HEK293 (cell line): ENCODE measurements around the gene NXN.
"Not testable (repeated sequence)": the region's sequence is repeated elsewhere in the genome, so short reads cannot be mapped to it uniquely, and the experiment has no call there.

Experiments
- CTCF ChIA-PET: fragments of 350-600 bp; formaldehyde crosslinking; extraction: SDS; loops from one replicate; lab custom pipeline; 2021; ENCODE audit warnings: antibody characterized with exemption; lab: Yijun Ruan, JAX
- POLR2A ChIA-PET: fragments of 300-600 bp; formaldehyde crosslinking; extraction: SDS; loops from one replicate; lab custom pipeline; 2020; ENCODE audit warnings: antibody characterized with exemption, inconsistent platforms; lab: Yijun Ruan, JAX
- H3K27ac ChIP-seq: fragments of 200-500 bp; sonication (Bioruptor generic); 2 replicates; pipeline ENCODE4 v1.5.1; 2014; ENCODE audit warnings: low read depth, low read length, control low read depth, inconsistent platforms; ENCODE audit errors: extremely low read depth
- H3K36me3 ChIP-seq, 2 experiments: fragments of 200-500 bp in 1 of 2; sonication (Bioruptor generic) in 1 of 2; 1 replicate in 1 of 2; 2 replicates in 1 of 2; pipeline ENCODE4 v1.5.1; 2014 to 2017; ENCODE audit warnings: inconsistent platforms in 2 of 2, low read length in 2 of 2; ENCODE audit not compliant: control insufficient read depth in 2 of 2, insufficient read depth in 1 of 2
- H3K4me1 ChIP-seq: fragments of 200-500 bp; sonication (Bioruptor generic); 2 replicates; pipeline ENCODE4 v1.5.1; 2014; ENCODE audit warnings: mild to moderate bottlenecking, low read length, inconsistent platforms; ENCODE audit not compliant: control insufficient read depth, insufficient read depth
- H3K4me3 ChIP-seq: 2 replicates; pipeline ENCODE4 v1.5.1; 2011; ENCODE audit warnings: low read depth, mild to moderate bottlenecking, control low read depth, low read length, moderate library complexity
- H3K9me3 ChIP-seq: fragments of 200-500 bp; sonication (Bioruptor generic); 2 replicates; pipeline ENCODE4 v1.5.1; 2014; ENCODE audit warnings: low read depth, low read length, inconsistent platforms; ENCODE audit not compliant: control insufficient read depth, insufficient read depth
- FEZF1 ChIP-seq: fragments of 450-650 bp; formaldehyde crosslinking; IDR thresholded peaks from 2 replicates; pipeline ENCODE4 v1.5.1; 2016; ENCODE audit warnings: missing biosample characterization, missing genetic modification characterization
- IKZF3 ChIP-seq: fragments of 450-650 bp; IDR thresholded peaks from 2 replicates; pipeline ENCODE4 v1.5.0; 2018; ENCODE audit warnings: missing biosample characterization, mild to moderate bottlenecking, missing genetic modification characterization, moderate library complexity
- KLF8 ChIP-seq: fragments of 450-650 bp; formaldehyde crosslinking; IDR thresholded peaks from 2 replicates; pipeline ENCODE4 v1.5.1; 2016; ENCODE audit warnings: missing biosample characterization, missing genetic modification characterization
- PRDM4 ChIP-seq: fragments of 450-650 bp; formaldehyde crosslinking; IDR thresholded peaks from 2 replicates; pipeline ENCODE4 v1.5.1; 2017; ENCODE audit warnings: missing biosample characterization, missing genetic modification characterization
- SP7 ChIP-seq: fragments of 450-650 bp; formaldehyde crosslinking; IDR thresholded peaks from 2 replicates; pipeline ENCODE4 v1.5.1; 2016; ENCODE audit warnings: missing biosample characterization, missing genetic modification characterization
- ZBTB11 ChIP-seq: fragments of 450-650 bp; formaldehyde crosslinking; conservative IDR thresholded peaks from 2 replicates; pipeline ENCODE4 v1.5.1; 2016; ENCODE audit warnings: low read depth, missing biosample characterization, missing genetic modification characterization
- ZBTB17 ChIP-seq: fragments of 450-650 bp; formaldehyde crosslinking; IDR thresholded peaks from 2 replicates; pipeline ENCODE4 v1.5.1; 2016; ENCODE audit warnings: missing biosample characterization, missing genetic modification characterization
- ZEB2 ChIP-seq: fragments of 450-650 bp; formaldehyde crosslinking; IDR thresholded peaks from 2 replicates; pipeline ENCODE4 v1.5.1; 2016; ENCODE audit warnings: missing biosample characterization, missing genetic modification characterization
- ZIC2 ChIP-seq: fragments of 450-650 bp; formaldehyde crosslinking; IDR thresholded peaks from 2 replicates; pipeline ENCODE4 v1.5.1; 2016; ENCODE audit warnings: missing biosample characterization, missing genetic modification characterization
- ZNF133 ChIP-seq: fragments of 450-650 bp; formaldehyde crosslinking; IDR thresholded peaks from 2 replicates; pipeline ENCODE4 v1.5.1; 2016; ENCODE audit warnings: missing biosample characterization, missing genetic modification characterization
- ZNF16 ChIP-seq: fragments of 450-650 bp; formaldehyde crosslinking; IDR thresholded peaks from 2 replicates; pipeline ENCODE4 v1.5.1; 2016; ENCODE audit warnings: low read depth, missing biosample characterization, missing genetic modification characterization
- ZNF24 ChIP-seq: fragments of 450-650 bp; formaldehyde crosslinking; IDR thresholded peaks from 2 replicates; pipeline ENCODE4 v1.5.1; 2016; ENCODE audit warnings: missing biosample characterization, missing genetic modification characterization
- ZNF280C ChIP-seq: fragments of 450-650 bp; formaldehyde crosslinking; IDR thresholded peaks from 2 replicates; pipeline ENCODE4 v1.5.1; 2016; ENCODE audit warnings: missing biosample characterization, missing genetic modification characterization
- ZNF335 ChIP-seq: fragments of 450-650 bp; formaldehyde crosslinking; conservative IDR thresholded peaks from 2 replicates; pipeline ENCODE4 v1.5.1; 2016; ENCODE audit warnings: missing biosample characterization, missing genetic modification characterization
- ZNF560 ChIP-seq: fragments of 450-650 bp; formaldehyde crosslinking; IDR thresholded peaks from 2 replicates; pipeline ENCODE4 v1.5.1; 2017; ENCODE audit warnings: missing biosample characterization, missing genetic modification characterization, borderline replicate concordance
- ZNF600 ChIP-seq: fragments of 450-650 bp; formaldehyde crosslinking; IDR thresholded peaks from 2 replicates; pipeline ENCODE4 v1.5.1; 2016; ENCODE audit warnings: missing biosample characterization, missing genetic modification characterization
- ZNF660 ChIP-seq: fragments of 450-650 bp; IDR thresholded peaks from 2 replicates; pipeline ENCODE4 v1.5.1; 2018; ENCODE audit warnings: missing biosample characterization, mild to moderate bottlenecking, missing genetic modification characterization
- ZSCAN18 ChIP-seq: fragments of 450-650 bp; formaldehyde crosslinking; IDR thresholded peaks from 2 replicates; pipeline ENCODE4 v1.5.1; 2016; ENCODE audit warnings: missing biosample characterization, missing genetic modification characterization

NXN gene

GRCh38 chr17:973053-973452 lies 6.5 kb downstream of the NXN start (continued):
- no peak for TF ChIP-seq ZNF16 (tag by site-specific recombination)

GRCh38 chr17:971861-972260 lies 7.7 kb downstream of the NXN start:
- CTCF ChIA-PET, H3K27ac ChIP-seq, H3K36me3 ChIP-seq, POLR2A ChIA-PET, H3K4me3 ChIP-seq, H3K9me3 ChIP-seq: not testable (repeated sequence)
- peaks cover 21% of the 10 kb centered on the region for H3K4me1 ChIP-seq

- peaks cover 24% of the 10 kb centered on the region for H3K4me1 ChIP-seq
- CTCF ChIA-PET: interaction anchor here (0.7 to 1.5 kb wide), 4 partner anchors 10 to 110 kb away, joined by 3 to 4 read pairs (median 4); no protein-coding TSS in a partner anchor
- TF ChIP-seq FEZF1 (tag by site-specific recombination) (0 out of 2 replicates have a peak, but pooled peaks have one; percentile 13), ZBTB17 (tag by site-specific recombination) (peak; percentile 91), ZNF280C (tag by site-specific recombination) (no peak)
- TF ChIP-seq, all 188 proteins: peak for 2
- Histone ChIP-seq H3K9me3 (no peaks in the 10 kb centered on the region), H3K27ac (peak overlapping the region; percentile 18; the same call in 1 of the 2 replicates), H3K4me3 (no peak overlapping the region), H3K36me3 (no peaks in the 10 kb centered on the region; a peak in 1 of 3 replicates)
- POLR2A ChIA-PET: interaction anchor here (1.2 to 1.6 kb wide), 2 partner anchors 9 to 13 kb away, joined by 3 to 4 read pairs; partner anchors contain the start of gene NXN
These were observed 9.2 kb downstream of the NXN start for GRCh38 chr17:970364-970763.

- Histone ChIP-seq H3K9me3 (no peaks in the 10 kb centered on the region), H3K36me3 (no peaks in the 10 kb centered on the region; a peak in 1 of 3 replicates), H3K4me1 (peaks cover 28% of the 10 kb centered on the region), H3K27ac (peak overlapping the region; percentile 18; the same call in 1 of the 2 replicates), H3K4me3 (no peak overlapping the region)
- ChIA-PET POLR2A (interaction anchor here (1.2 to 1.6 kb wide), 2 partner anchors 10 to 13 kb away, joined by 3 to 4 read pairs; partner anchors contain the start of gene NXN), CTCF (interaction anchor here (0.7 to 1.5 kb wide), 3 partner anchors 11 to 59 kb away, joined by 3 to 4 read pairs (median 4); no protein-coding TSS in a partner anchor)
- peak; percentile 53; the same call in 1 of the 2 replicates for TF ChIP-seq KLF8 (tag by site-specific recombination)
- peak; percentile 78 for TF ChIP-seq ZNF600
- TF ChIP-seq ZNF660 (tag by site-specific recombination): no peak
- TF ChIP-seq ZBTB17 (tag by site-specific recombination): 0 out of 2 replicates have a peak, but pooled peaks have one; percentile 1
- no peak for TF ChIP-seq ZSCAN18 (tag by site-specific recombination)
- TF ChIP-seq ZNF560 (tag by site-specific recombination): no peak
- TF ChIP-seq ZNF133 (tag by site-specific recombination): no peak
- TF ChIP-seq PRDM4 (tag by site-specific recombination): peak; percentile 90
- peak; percentile 8; the same call in 1 of the 2 replicates for TF ChIP-seq IKZF3 (tag by site-specific recombination)
- peak; percentile 41; the same call in 1 of the 2 replicates for TF ChIP-seq ZNF335 (tag by site-specific recombination)
- TF ChIP-seq ZBTB11 (tag by site-specific recombination): 0 out of 2 replicates have a peak, but pooled peaks have one; percentile 0
- peak; percentile 26; the same call in 1 of the 2 replicates for TF ChIP-seq ZEB2
- TF ChIP-seq ZIC2: peak; percentile 38
- TF ChIP-seq SP7: peak; percentile 65; the same call in 1 of the 2 replicates
- 0 out of 2 replicates have a peak, but pooled peaks have one; percentile 30 for TF ChIP-seq ZNF24 (tag by site-specific recombination)
These were observed 9.7 kb downstream of the NXN start for GRCh38 chr17:969811-970355.
